Natural killer cell (primary cell): ENCODE results near the gene MCEE. TPM values are rescaled to one million over a fixed set of nuclear protein-coding genes. Genes with fewer than 3 reads are reported as not detected.

Experiments used
- ATAC-seq, 3 donors: fragments of 150-1000 bp in 2 of 3; fragments of 200-7000 bp in 1 of 3; cut with Tn5 transposase; 1 replicate in 1 of 3; 2 replicates in 2 of 3; pipeline ENCODE4 v1.10.0; 2021; ENCODE audit warnings: mild to moderate bottlenecking in 2 of 3, moderate library complexity in 2 of 3
- DNase-seq, 2 donors: peaks; one replicate each; pipeline versions ENCODE4 v3.0.0 to v3.0.0-alpha.2; 2013 to 2021; ENCODE audit warnings: mixed read lengths in 1 of 2
- H3K27ac ChIP-seq: one replicate; pipeline ENCODE4 v1.5.1; 2013; ENCODE audit warnings: mild to moderate bottlenecking, low read length
- H3K27me3 ChIP-seq: one replicate; pipeline ENCODE4 v1.6.1; 2013; ENCODE audit warnings: low read length; ENCODE audit not compliant: control insufficient read depth, insufficient read depth
- H3K36me3 ChIP-seq: one replicate; pipeline ENCODE4 v1.6.1; 2013; ENCODE audit warnings: low read length; ENCODE audit not compliant: control insufficient read depth, insufficient read depth
- H3K4me1 ChIP-seq: one replicate; pipeline ENCODE4 v1.6.1; 2013; ENCODE audit warnings: low read length; ENCODE audit not compliant: control insufficient read depth, insufficient read depth
- H3K4me3 ChIP-seq: one replicate; pipeline ENCODE4 v1.5.1; 2013; ENCODE audit warnings: low read length
- H3K9me3 ChIP-seq: one replicate; pipeline ENCODE4 v1.6.1; 2013; ENCODE audit warnings: low read length; ENCODE audit not compliant: control insufficient read depth, insufficient read depth
- H3K27ac Mint-ChIP-seq, 2 donors: one replicate each; pipeline ENCODE4 v1.8.0; 2022; ENCODE audit warnings: mild to moderate bottlenecking in 2 of 2, mixed read lengths in 2 of 2, moderate library complexity in 1 of 2
- H3K27me3 Mint-ChIP-seq, 2 donors: one replicate each; pipeline ENCODE4 v1.8.0; 2022; ENCODE audit warnings: low read depth in 2 of 2, mixed read lengths in 2 of 2
- H3K36me3 Mint-ChIP-seq: one replicate; pipeline ENCODE4 v1.8.0; 2022; ENCODE audit warnings: mixed read lengths
- H3K4me1 Mint-ChIP-seq, 2 donors: one replicate each; pipeline ENCODE4 v1.8.0; 2022; ENCODE audit warnings: mixed read lengths in 2 of 2
- H3K4me3 Mint-ChIP-seq: one replicate; pipeline ENCODE4 v1.8.0; 2022; ENCODE audit warnings: mild to moderate bottlenecking, moderate library complexity, mixed read lengths
- H3K9me3 Mint-ChIP-seq, 2 donors: one replicate each; pipeline ENCODE4 v1.8.0; 2022; ENCODE audit warnings: mixed read lengths in 2 of 2
- CTCF ChIP-seq: fragments of 200-600 bp; IDR thresholded peaks from one replicate; pipeline ENCODE4 v1.8.0; 2022; ENCODE audit warnings: antibody characterized with exemption
- WGBS: methylation state at CpG from one replicate; pipeline ENCODE4 v1.1.7; 2013; ENCODE audit warnings: missing lambda C conversion rate; ENCODE audit not compliant: insufficient coverage; 5-methylcytosine and 5-hydroxymethylcytosine counted together
- intact Hi-C: fragments of 100-400 bp; cut with micrococcal nuclease; formaldehyde crosslinking; loops from one replicate; pipeline ENCODE4 v1.14.2; 2022
- total RNA-seq, 4 donors: library from RNA; stranded (reverse); fragments of 120-200 nt in 1 of 4; gene quantifications; one replicate each; pipeline versions ENCODE4 v1.2.3 to v1.2.4, GENCODE V29; 2013 to 2022

MCEE gene
- total RNA-seq, 3 donors from 2014 or later (not counting 1 experiment from before 2014, with no cell fraction given): 8.4 to 10.4 (median 8.7) TPM

GRCh38 chr2:71166812-71167211, 36.8 kb upstream of the MCEE start:
- no peak overlapping the region for H3K4me3 Mint-ChIP-seq
- H3K27me3 Mint-ChIP-seq: peaks cover 7 to 16% of the 10 kb centered on the region in 2 donors
- DNase-seq: no peak
- Histone ChIP-seq H3K27me3 (no peaks in the 10 kb centered on the region), H3K4me3 (no peak overlapping the region), H3K36me3 (no peaks in the 10 kb centered on the region), H3K27ac (no peak overlapping the region), H3K9me3 (no peaks in the 10 kb centered on the region), H3K4me1 (no peaks in the 10 kb centered on the region)
- 86% methylated on average over 1 of the region's 3 CpGs for WGBS
- intact Hi-C loops: no loop called here
- H3K36me3 Mint-ChIP-seq: no peaks in the 10 kb centered on the region
- H3K27ac Mint-ChIP-seq: no peak overlapping the region
- no peak for ATAC-seq
- H3K9me3 Mint-ChIP-seq: no peaks in the 10 kb centered on the region
- no peak for TF ChIP-seq CTCF
- no peaks in the 10 kb centered on the region for H3K4me1 Mint-ChIP-seq

GRCh38 chr2:71157124-71157793, 27.2 kb upstream of the MCEE start:
- Histone ChIP-seq H3K4me3 (no peak overlapping the region), H3K9me3 (no peaks in the 10 kb centered on the region), H3K36me3 (no peaks in the 10 kb centered on the region), H3K27me3 (peaks cover 3% of the 10 kb centered on the region), H3K4me1 (peaks cover 7% of the 10 kb centered on the region), H3K27ac (no peak overlapping the region)
- Mint-ChIP-seq H3K9me3 (no peaks in the 10 kb centered on the region), H3K27ac (no peak overlapping the region), H3K4me1 (peaks cover 6 to 7% of the 10 kb centered on the region in 2 donors), H3K27me3 (peaks cover 7 to 13% of the 10 kb centered on the region in 2 donors), H3K4me3 (no peak overlapping the region), H3K36me3 (no peaks in the 10 kb centered on the region)
- WGBS: 11% methylated on average over 16 of the region's 16 CpGs
- ATAC-seq (peak; percentile 58 to 81 (median 59)), DNase-seq (peak; percentile 21 to 74)
- TF ChIP-seq CTCF: peak; percentile 44
- intact Hi-C loops: loop anchor here (2.0 kb wide), 1 partner anchor 354 kb away; no protein-coding TSS in a partner anchor

- Mint-ChIP-seq H3K27me3 (peaks cover 7 to 11% of the 10 kb centered on the region in 2 donors), H3K4me1 (peaks cover 6 to 7% of the 10 kb centered on the region in 2 donors), H3K36me3 (no peaks in the 10 kb centered on the region), H3K27ac (no peak overlapping the region), H3K9me3 (no peaks in the 10 kb centered on the region), H3K4me3 (no peak overlapping the region)
- H3K27ac ChIP-seq: no peak overlapping the region
- intact Hi-C loops: loop anchor here (2.0 kb wide), 1 partner anchor 354 kb away; no protein-coding TSS in a partner anchor
- DNase-seq (no peak), ATAC-seq (no peak)
- no peaks in the 10 kb centered on the region for H3K36me3 ChIP-seq
- H3K27me3 ChIP-seq: peaks cover 3% of the 10 kb centered on the region
- WGBS: 79% methylated on average over 6 of the region's 6 CpGs
- no peak for TF ChIP-seq CTCF
- no peak overlapping the region for H3K4me3 ChIP-seq
- H3K9me3 ChIP-seq: no peaks in the 10 kb centered on the region
- peaks cover 7% of the 10 kb centered on the region for H3K4me1 ChIP-seq
Measured at GRCh38 chr2:71156573-71156972, 26.5 kb upstream of the MCEE start.
